Activated CD4-positive, alpha-beta T cell treated with anti-CD3 and anti-CD28 coated beads for 24 hours (primary cell): Measurements from ENCODE around the gene IGFL4.

ENCODE experiments used
- DNase-seq, 2 donors: peaks; one replicate each; pipeline ENCODE4 v3.0.0-alpha.2; 2020; ENCODE audit warnings: low read depth in 2 of 2

The IGFL4 gene

DNA sequence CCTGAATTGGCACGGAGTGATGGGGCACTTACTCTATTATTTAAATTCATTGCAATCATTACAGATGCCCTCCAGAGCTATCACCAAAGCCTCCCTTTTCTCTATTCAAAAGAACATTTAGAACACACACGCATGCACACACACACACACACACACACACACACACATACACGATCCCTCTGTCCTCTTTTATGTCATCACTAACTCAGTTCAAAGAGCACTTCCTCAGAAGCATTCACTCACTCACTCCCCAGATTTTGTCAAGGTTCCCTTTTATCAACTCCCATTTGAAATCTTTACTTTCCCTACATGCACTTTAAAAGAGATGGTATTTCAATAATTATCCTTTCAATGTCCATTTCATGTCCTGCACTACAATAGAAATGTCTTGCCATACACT, 22.4 kb upstream of the IGFL4 start:
- no peak for DNase-seq

DNA sequence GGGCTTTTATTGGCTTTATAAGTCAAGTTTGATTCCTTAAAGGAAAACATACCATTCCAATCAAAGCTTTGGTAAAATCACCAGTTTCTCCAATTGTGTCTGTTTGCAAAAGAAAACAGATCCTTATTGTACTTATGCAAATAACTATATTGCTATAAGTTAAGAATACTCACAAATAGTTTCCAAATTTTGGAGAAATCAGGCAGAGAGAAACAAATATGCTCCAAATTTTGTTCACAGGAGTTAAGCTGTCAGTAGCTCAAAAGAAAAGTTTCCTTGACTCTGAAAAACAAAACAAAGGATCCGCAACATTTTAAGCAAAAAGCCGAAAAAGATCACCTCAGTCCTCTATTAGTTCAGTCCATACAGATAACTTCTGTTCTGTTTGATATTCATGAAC, 19.2 kb upstream of the IGFL4 start:
- no peak for DNase-seq

DNA sequence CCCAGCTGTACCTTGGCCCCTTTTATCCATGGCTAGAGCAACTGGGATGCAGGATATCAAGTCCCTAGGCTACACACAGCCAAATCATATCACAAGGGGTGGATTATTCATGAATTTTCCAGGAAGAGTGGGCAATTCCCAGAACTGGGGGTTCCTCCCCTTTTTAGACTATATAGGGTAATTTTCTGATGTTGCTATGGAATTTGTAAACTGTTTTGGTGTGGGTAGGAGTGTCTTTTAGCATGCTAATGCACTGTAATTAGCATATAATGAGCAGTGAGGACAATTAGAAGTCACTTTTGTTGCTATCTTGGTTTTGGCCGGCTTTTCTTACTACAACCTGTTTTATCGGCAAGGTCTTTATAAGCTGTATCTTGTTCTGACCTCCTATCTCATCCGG, 18.0 kb upstream of the IGFL4 start:
- no peak for DNase-seq

DNA sequence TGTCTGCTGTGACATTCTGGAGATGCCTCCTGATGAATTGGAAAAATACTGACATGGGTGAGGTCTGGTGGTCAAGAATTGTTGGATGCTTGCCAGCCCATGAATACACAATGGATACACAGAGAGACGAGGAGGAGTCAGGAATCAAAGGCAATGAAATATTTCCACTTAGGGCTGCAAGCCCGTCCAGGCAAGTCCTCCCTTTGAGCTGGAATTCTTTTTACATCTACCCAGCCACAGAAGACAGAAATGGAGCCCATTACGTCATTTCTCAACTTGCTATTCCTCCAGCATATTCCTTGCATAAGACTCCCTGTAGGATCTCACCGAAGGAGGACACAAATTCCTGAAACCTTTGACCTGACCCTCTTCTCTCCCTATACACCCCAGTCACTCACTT, 15.7 kb upstream of the IGFL4 start:
- DNase-seq, result no peak

DNA sequence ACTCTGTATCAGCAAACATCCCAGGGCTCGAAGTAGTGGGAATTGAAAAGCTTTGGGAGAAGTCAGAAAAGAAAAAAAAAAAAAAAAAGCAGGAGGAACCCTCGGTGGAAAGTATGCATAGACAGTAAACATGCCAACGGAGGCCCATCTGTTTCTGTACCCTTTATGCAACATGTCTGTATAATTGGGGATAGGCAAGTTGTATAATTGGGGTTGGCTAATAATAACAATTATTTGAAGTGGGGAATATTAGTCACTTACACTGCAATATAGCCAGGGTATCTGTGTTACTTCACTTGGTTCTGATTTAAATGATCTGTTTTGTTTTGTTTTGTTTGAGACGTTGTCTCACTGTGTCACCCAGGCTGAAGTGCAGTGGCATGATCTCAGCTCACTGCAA, 12.1 kb upstream of the IGFL4 start:
- DNase-seq, result no peak

DNA sequence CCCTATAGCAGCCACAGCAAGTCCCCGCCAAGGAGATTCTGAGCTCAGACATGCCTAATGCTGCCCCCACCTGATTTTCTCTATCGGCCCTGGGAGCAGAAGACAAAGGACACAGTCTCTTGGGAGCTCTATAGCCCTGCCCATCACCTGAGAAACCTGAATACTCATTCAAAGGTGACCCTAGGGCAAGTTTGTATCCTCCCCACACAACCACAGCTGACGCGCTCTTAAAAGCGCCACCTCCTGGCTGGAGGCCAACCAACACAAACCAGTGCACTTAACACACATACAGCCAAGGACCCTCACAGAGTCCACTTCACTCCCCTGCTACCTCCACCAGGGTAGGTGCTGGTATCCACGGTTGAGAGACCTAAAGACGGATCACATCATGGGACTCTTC, 8.8 kb upstream of the IGFL4 start:
- no peak for DNase-seq

DNA sequence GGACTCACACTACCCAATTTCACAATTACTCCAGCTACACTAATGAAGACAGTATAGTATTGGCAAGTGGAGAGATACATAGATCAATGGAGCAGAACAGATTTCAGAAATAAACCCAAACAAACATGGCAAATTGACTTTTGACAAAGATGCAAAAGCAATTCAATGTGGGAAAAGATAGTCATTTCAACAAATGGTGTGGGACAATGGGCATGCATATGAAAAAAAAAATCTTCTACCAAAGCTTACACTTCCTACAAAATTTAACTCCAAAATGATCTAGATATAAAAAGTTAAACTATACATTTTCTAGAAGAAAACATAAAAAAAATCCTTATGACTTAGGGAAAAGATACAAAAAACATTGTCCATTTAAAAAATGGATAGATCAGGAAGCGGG, 2.7 kb upstream of the IGFL4 start:
- DNase-seq, result no peak

DNA sequence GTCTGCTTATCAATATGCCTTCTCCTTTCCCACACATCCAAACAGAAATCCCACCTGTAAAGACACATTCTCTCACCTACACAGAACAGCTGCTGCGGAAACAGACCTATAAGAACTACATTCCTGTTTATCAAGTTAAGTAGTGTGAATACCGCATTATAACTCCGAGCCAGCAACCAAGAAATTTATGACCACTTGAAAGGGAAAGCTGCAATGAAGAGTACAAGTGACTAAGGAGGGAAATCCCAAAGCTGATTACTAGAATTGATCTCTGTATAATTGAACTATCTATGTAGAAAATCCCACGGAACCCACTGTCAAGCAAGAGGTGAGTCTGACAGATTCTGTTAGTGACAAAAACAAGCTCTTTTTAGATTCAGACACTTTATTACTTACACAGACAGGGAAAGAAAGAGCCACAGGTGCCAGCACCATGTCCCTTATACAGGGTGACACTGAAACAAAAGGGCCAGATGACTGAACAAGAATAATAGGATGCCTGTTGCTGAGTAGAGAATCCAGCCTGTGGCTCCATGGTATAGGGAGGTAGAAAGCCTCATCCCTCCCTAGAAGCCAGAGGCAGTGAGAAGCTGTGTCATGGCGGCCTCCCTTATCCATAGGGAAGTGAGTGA, 1.6 kb upstream of the IGFL4 start:
- no peak for DNase-seq

DNA sequence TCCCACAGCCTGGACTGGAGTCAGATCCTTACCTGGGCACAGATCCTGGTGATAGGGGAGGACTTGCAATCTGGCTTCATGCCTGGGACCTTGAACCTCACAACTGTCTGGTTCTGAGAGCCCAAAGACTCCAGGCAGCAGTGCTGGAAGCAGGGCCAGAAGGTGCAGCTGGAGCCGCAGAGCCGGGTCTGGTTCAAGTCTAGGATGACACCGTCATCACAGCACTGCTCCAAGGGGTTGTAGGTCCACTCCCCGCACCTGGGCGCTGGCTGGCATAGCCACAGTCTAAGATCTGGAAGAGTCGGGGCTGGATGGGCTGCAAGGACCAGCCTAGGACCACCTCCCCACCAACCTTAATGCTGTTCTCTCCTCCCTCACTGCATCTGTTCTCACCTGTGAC, 677 bp downstream of the IGFL4 start:
- DNase-seq, result no peak

DNA sequence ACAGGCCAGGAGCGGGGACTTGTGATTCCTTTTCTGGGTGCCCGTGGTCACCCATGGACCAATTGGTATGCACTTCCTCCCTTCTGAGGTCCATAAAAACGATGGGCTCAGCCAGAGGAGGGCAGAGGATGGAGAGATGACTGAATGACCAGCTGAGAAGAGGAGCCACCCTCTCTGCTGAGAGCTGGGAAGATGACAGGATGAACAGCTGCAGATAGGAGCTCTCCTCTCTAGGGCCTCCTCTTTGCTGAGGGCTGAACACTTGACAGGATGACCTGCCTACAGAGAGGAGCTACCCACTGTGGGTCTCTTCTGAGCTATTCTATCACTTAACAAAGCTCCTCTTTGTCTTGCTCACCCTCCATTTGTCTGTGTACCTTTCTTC, 4.1 kb downstream of the IGFL4 start:
- DNase-seq, result no peak

DNA sequence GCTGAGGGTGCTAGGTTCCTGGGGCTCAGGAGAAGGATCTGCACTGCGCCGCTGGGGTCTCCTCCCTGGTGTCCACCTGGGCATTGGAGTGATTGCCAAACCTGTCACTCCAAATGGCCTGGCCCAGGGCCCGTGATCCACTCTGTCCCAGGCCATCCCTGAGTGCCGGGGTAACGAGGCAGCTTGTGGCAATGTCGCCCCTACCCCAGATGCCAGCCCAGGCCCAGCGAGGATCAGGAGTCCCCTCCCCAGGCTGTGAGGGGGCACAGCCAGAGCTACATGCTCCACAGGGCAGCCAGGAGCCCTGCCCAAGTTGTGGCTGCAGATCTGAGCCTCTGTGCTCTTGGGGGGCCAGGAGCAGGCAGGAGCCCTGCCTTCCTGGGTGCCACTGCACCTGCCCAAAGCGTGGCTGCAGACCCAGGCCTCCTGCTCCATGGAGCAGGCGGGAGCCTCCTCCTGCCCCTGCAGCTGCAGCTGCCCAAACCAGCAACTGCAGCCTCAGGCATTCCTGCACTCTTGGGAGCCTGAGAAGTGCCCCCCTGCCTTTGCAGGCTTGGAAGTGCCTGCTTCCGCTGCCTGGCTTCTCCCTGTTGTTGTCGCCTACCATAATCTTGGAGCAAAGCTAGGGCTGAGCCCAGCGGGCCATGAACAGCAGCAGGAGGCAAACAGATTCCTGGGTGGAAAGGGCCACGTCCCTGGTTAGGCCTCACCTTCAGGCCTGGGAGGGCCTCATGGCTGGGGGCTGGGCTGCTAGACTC, 4.6 kb downstream of the IGFL4 start:
- DNase-seq, result no peak

DNA sequence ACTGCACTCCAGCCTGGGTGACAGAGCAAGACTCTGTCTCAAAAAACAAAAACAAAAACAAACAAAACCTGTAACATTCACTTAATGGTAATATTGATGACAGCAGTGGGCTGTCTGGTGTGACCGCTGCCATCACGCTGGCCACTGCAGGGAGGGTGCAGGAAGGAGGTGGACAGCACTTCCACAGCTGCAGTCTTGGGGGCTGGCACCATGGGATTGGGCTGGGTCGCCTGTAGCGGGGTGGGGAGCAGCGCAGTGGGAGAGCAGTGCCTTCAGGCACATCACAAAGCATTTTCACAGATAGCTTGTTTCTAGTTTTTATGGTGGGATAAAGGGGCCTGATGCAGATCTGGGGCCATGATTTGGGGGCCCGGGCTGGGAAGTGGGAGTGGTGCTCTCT, 5.3 kb downstream of the IGFL4 start:
- no peak for DNase-seq

DNA sequence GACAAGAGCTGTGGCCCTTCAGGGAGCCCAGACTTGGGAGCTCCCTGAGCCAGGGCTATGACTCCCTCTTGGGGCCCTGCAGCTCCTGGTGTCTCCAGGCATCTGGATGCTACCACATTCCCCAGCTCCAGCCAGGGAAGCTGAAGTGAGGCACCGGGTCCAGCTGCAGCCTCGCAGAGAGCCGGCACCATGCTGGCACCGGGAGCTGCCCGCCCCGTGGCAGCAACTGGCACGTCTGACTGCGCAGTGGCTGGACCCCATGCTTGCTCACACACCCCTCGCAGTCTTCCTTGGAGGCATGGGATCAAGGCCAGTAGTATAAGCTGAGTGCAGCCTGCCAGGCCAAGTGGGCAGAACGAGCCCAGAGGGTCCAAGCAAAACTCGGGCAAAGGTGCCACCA, 7.4 kb downstream of the IGFL4 start:
- no peak for DNase-seq

DNA sequence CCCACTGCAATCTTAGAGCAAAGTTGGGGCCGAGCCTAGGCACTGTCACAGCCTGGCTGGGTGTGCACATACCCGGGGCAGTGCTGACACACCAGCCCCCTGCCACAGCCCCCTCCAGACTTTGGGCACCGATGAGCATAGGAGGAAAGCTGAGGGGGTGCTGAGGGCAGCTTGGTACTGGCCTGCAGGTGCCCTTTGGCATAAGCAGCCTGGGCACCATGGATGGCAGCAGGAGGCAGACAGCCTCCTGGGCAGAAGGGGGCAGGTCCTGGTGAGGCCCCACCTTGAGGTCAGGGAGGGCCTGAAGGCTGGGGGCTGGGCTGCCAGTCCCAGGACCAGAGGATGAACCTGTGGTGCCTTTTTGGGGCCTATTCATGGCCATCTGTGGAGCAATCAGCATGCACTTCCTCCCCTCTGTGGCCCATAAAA, 8.2 kb downstream of the IGFL4 start:
- DNase-seq, result no peak

DNA sequence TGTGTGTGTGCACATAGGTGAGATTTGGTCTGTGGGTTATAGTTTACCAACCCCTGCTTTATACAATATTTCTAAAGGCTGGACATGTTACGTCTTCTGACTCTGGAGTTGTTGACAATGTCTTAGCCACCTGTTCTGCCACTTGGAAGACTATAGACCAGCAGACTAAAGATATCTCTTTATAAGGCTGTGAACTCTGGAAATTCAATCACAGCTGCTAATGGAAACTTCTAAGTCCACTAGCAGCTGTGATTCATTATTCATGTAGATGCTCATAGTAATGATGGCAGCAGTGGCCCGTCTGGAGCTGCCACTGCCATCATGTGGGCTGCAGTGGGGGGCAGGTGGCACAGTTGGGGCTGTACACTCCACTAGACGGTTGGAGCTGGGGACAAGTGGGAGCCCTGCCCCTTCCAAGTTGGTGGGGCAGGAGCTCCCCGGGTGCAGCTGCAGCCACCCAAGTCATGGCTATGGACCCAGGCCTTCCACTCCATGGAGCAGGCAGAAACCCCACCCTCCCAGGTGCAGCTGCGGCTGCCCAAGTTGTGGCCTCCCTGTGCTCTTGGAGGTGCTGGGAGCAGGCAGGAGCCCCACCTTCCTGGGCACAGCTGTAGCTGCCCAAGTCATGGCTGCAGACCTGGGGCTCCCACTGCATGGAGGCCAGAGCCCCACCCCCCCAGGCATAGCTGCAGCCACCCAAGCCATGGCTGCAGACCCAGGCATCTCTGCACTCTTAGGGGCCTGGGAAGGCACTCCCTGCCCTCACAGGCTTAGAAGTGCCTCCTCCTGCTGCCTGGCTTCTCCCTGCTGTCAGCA, 8.8 kb downstream of the IGFL4 start:
- DNase-seq, result no peak

DNA sequence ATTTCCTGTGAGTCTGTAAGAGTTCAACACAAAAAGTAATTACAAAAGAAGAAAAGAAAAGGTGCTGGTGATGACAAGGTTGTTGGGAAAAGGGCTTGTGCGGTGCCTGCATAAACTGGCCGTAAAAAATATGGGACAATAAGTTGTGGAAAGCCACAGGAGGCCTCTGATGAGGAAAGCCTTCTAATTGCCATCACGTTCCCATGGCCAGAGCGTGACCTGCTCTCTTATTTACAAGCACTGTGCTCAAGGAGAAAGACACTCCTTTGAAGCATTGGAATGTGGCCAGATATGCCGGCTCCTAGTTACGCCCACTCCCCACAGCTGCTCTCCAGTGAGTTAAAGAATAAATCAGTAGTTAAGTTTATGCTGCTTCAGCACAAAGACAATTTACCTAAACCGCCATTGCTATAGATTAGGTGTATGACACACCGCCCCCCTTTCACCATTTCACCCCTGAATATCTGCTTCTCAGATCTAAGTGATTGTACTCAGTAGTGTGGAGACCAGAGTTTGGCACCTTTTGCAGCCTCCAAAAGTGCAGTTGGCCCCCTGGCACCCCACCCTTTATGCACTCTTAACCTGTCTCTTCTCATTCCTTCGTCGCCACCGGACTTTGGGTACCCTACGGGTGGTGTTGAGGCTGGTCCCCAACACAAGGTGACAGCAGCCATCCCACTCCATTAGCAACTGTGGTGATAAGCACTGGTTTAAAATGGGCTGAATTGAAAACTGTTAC, 9.8 kb downstream of the IGFL4 start:
- DNase-seq, result no peak

DNA sequence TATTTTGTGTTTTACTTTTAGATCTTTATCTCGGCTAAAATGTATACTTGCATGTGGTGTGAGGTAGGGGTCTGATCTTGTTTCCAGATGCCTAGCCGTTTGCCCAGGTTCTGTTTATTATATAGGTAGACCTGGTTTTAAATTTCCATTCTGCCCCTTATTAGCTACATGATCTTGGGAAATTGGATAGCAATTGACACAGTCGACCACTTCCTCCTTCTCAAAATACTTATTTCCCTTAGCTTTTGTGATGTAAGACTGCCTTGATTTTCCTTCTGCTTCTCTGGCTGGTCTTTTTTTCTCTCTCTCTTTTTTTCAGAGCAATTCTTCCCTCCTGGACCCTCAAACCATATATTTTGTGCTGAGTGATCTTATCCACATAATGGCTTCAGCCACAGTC, 15.0 kb downstream of the IGFL4 start:
- no peak for DNase-seq

DNA sequence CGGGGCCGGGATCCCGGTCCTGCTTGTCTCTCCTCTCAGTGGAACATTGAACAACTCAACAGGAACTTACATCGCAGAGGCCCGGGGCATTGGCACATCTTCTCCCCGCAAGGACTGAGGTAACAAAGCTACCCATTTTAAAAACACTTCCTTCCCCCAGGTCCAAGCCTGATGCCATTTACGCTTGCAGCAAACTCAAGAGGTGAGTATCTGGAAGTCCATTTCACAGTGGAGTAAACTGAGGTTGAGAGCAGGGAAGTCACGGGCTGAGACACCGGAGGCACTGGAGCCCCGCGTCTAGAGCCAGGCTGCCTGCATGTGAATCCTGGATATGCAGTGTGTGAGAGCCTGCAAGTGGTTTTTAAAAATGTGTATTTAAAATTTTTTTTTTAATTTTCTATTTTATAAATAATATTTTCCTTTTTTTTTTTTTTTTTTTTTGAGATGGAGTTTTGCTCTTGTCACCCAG, 17.5 kb downstream of the IGFL4 start:
- no peak for DNase-seq

DNA sequence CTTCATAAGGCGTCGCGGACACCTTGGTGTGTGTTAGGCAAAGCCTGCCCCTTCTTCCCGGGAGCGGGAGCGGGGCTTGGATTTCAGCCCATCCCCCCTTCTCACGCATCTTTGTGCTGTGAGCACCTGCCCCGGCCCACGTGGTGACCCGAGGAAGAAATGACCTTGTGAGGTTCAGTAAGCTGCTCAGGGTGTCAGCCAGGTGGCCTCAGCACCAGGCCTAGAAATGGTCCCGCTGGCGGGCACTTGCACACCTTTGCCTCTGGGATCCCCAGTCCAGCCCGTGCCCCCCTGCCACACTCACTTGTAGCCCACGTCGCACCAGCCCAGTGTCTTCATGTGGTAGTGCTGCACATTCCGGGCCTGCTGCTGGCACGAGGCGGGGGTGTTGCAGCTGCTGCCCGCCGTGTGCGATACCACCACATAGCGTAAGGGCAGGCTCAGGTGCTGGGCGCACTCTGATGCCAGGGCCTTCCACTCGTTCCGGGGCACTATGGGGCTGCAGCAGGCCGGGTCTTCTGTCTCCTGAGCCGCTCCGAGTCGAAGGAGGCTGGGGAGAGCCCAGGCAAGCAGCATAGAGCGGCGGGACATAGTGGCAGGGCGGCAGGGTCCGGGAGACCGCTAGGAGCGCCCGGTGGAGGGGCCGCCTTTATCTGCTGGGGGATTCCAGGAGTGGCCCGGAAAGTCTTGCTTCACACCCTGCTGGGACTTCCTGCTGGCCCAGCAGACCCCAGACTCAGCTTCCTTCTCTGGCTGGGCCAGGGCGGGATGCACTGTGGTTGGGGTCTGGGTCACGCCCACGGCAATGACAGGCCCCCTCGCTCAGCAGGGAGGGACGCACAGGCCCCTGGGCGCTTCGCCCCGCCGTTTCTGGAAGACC, 18.1 kb downstream of the IGFL4 start, which contains the start of gene PGLYRP1:
Gene PGLYRP1 (minus strand): TSS at position 623 of the 880 bp plus-strand sequence. CDS start 32 bp downstream, at position 591.
- no peak for DNase-seq

DNA sequence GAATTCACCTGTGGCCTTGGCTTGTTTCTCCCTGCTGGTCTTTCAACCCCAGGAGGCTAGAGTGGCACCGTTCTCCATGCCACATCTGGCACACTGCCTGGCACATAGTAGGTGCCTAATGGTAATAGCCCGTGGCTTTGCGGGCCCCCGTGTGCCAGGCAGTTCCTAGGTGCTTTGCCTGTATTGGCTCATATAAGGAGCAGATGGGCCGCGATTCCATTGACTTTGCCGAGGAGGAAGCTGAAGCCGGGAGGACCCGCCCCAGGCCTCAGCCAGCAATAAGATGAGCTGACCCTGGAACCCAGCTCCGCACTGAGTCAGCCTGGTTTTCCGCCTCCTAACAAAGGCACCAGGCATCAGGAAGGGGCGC, 18.8 kb downstream of the IGFL4 start:
- DNase-seq, result no peak

DNA sequence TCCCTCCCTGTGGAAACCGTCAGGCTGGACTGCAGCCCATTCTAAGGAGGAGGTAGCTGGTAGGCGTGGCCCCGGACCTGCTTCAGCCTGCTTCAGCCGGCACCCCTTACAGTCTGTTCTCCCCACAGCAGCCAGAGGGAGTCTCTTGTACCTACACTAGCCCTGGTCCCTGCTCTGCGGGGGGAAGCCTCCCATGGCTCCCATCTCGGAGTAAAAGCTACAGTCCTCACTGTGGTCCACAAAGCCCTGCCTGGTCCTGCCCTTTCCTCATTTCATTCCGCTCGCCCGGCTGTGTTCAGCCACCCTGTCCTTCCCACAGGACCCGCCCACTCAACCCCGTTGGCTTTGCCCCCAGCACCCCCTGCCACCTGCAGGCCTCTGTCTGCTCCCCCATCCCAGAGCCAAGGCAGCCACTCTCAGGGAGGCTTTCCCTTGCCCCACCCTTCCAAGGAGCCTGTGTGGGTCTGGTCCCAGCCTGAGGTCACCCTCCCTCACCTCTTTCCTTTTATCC, 19.2 kb downstream of the IGFL4 start:
- no peak for DNase-seq
